TTC549 (cell line): ENCODE data around the gene GJA3.
"Not testable (repeated sequence)": the region's sequence is repeated elsewhere in the genome, so short reads cannot be mapped to it uniquely, and the experiment has no call there.

ENCODE experiments used
- FAIRE-seq: peaks from 2 replicates; lab custom pipeline; 2012; peaks lifted over from hg19 to GRCh38; lab: Jason Lieb, UNC

The GJA3 gene

GRCh38 chr13:20182231-20182846 is 21.5 kb upstream of the GJA3 start:
- FAIRE-seq: peak; percentile 67

GRCh38 chr13:20181188-20181587 is 20.3 kb upstream of the GJA3 start:
- FAIRE-seq: no peak

- FAIRE-seq: no peak
Observed at GRCh38 chr13:20178156-20178555, 17.3 kb upstream of the GJA3 start.

GRCh38 chr13:20177049-20177831 is 16.4 kb upstream of the GJA3 start:
- no peak for FAIRE-seq

- FAIRE-seq: no peak
Observed at GRCh38 chr13:20175907-20176652, 15.2 kb upstream of the GJA3 start.

- FAIRE-seq: no peak
Observed at GRCh38 chr13:20175406-20175794, 14.5 kb upstream of the GJA3 start.

GRCh38 chr13:20174656-20175405 is 14.0 kb upstream of the GJA3 start:
- FAIRE-seq: no peak

- FAIRE-seq: no peak
Observed at GRCh38 chr13:20173116-20173746, 12.4 kb upstream of the GJA3 start.

GRCh38 chr13:20171364-20171763 is 10.5 kb upstream of the GJA3 start:
- FAIRE-seq: no peak

- FAIRE-seq: no peak
Observed at GRCh38 chr13:20170921-20171320, 10.1 kb upstream of the GJA3 start.

- FAIRE-seq: no peak
Observed at GRCh38 chr13:20168396-20168795, 7.5 kb upstream of the GJA3 start.

GRCh38 chr13:20165417-20166257 is 4.8 kb upstream of the GJA3 start:
- no peak for FAIRE-seq

- no peak for FAIRE-seq
Observed at GRCh38 chr13:20161951-20162300, 1.1 kb upstream of the GJA3 start.

- no peak for FAIRE-seq
Observed at GRCh38 chr13:20161275-20161950, 561 bp upstream of the GJA3 start.

GRCh38 chr13:20159646-20160305 is 1.1 kb downstream of the GJA3 start:
- no peak for FAIRE-seq

GRCh38 chr13:20157151-20157796 is 3.6 kb downstream of the GJA3 start:
- FAIRE-seq: no peak

- no peak for FAIRE-seq
Observed at GRCh38 chr13:20156702-20157101, 4.2 kb downstream of the GJA3 start.

- FAIRE-seq: not testable (repeated sequence)
Observed at GRCh38 chr13:20153290-20153689, 7.6 kb downstream of the GJA3 start.

- FAIRE-seq: no peak
Observed at GRCh38 chr13:20151612-20152011, 9.2 kb downstream of the GJA3 start.

- FAIRE-seq: no peak
Observed at GRCh38 chr13:20151016-20151415, 9.8 kb downstream of the GJA3 start.
